Mesenchymal stem cell (in vitro differentiated cells and primary cell): ENCODE data around the gene EPHX1.
"Not testable (repeated sequence)": the region's sequence is repeated elsewhere in the genome, so short reads cannot be mapped to it uniquely, and the experiment has no call there.

Experiments
- DNase-seq: peaks from one replicate; pipeline ENCODE4 v3.0.0-alpha.2; 2013
- H2AFZ ChIP-seq: one replicate; pipeline ENCODE4 v1.6.1; 2013; ENCODE audit warnings: low read depth, mild to moderate bottlenecking, control low read depth, inconsistent platforms, low read length, moderate library complexity
- H2AK5ac ChIP-seq: 2 replicates; pipeline ENCODE4 v1.6.1; 2013; ENCODE audit warnings: low read length, moderate library complexity, mild to moderate bottlenecking, inconsistent platforms; ENCODE audit not compliant: severe bottlenecking
- H2BK120ac ChIP-seq: one replicate; pipeline ENCODE4 v1.6.1; 2013; ENCODE audit warnings: low read depth, mild to moderate bottlenecking, inconsistent platforms, low read length, moderate library complexity
- H2BK12ac ChIP-seq, 2 experiments: one replicate each; pipeline ENCODE4 v1.6.1; 2013; ENCODE audit warnings: inconsistent platforms in 2 of 2, low read length in 2 of 2, mild to moderate bottlenecking in 2 of 2, moderate library complexity in 2 of 2, control low read depth in 1 of 2
- H2BK15ac ChIP-seq: one replicate; pipeline ENCODE4 v1.6.1; 2013; ENCODE audit warnings: mild to moderate bottlenecking, low read depth, inconsistent platforms; ENCODE audit not compliant: poor library complexity, severe bottlenecking
- H2BK5ac ChIP-seq: 2 replicates; pipeline ENCODE4 v1.6.1; 2013; ENCODE audit warnings: low read depth, mild to moderate bottlenecking, low read length, control low read depth, inconsistent platforms; ENCODE audit not compliant: poor library complexity, severe bottlenecking
- H3K14ac ChIP-seq, 2 experiments: one replicate each; pipeline ENCODE4 v1.6.1; 2013; ENCODE audit warnings: inconsistent platforms in 2 of 2, low read length in 2 of 2, control low read depth in 1 of 2, mild to moderate bottlenecking in 1 of 2, moderate library complexity in 1 of 2
- H3K18ac ChIP-seq, 2 experiments: one replicate each; pipeline ENCODE4 v1.6.1; 2013; ENCODE audit warnings: inconsistent platforms in 2 of 2, low read length in 2 of 2, control low read depth in 1 of 2, low read depth in 1 of 2, mild to moderate bottlenecking in 1 of 2
- H3K23ac ChIP-seq, 2 experiments: one replicate each; pipeline ENCODE4 v1.6.1; 2013; ENCODE audit warnings: inconsistent platforms in 2 of 2, low read length in 2 of 2, mild to moderate bottlenecking in 2 of 2, moderate library complexity in 2 of 2, control low read depth in 1 of 2
- H3K27ac ChIP-seq: 2 replicates; pipeline ENCODE4 v1.5.1; 2013; ENCODE audit warnings: mild to moderate bottlenecking, moderate library complexity, low read length, control low read depth, inconsistent platforms; ENCODE audit not compliant: poor library complexity, severe bottlenecking
- H3K27me3 ChIP-seq, 2 experiments: 2 replicates each; pipeline versions ENCODE4 v1.6.1 to v1.7.0; 2013; ENCODE audit warnings: low read length in 2 of 2, mild to moderate bottlenecking in 2 of 2, moderate library complexity in 2 of 2, control low read depth in 1 of 2, inconsistent platforms in 1 of 2; ENCODE audit not compliant: control insufficient read depth in 1 of 2, insufficient read depth in 1 of 2
- H3K36me3 ChIP-seq, 2 experiments: 2 replicates each; pipeline versions ENCODE4 v1.6.1 to v1.7.0; 2013; ENCODE audit warnings: low read length in 2 of 2, control low read depth in 1 of 2, inconsistent platforms in 1 of 2, low read depth in 1 of 2, mild to moderate bottlenecking in 1 of 2; ENCODE audit not compliant: insufficient read depth in 2 of 2, control insufficient read depth in 1 of 2
- H3K4ac ChIP-seq, 2 experiments: one replicate each; pipeline ENCODE4 v1.6.1; 2013; ENCODE audit warnings: inconsistent platforms in 2 of 2, low read length in 2 of 2, mild to moderate bottlenecking in 2 of 2, moderate library complexity in 2 of 2, control low read depth in 1 of 2, low read depth in 1 of 2
- H3K4me1 ChIP-seq: 2 replicates; pipeline ENCODE4 v1.6.1; 2013; ENCODE audit warnings: low read depth, low read length, control low read depth; ENCODE audit not compliant: control insufficient read depth, insufficient read depth
- H3K4me2 ChIP-seq: 2 replicates; pipeline ENCODE4 v1.6.1; 2013; ENCODE audit warnings: low read length, mild to moderate bottlenecking, inconsistent platforms; ENCODE audit not compliant: poor library complexity, severe bottlenecking
- H3K4me3 ChIP-seq, 2 experiments: 2 replicates each; pipeline versions ENCODE4 v1.5.1 to v1.7.0; 2013; ENCODE audit warnings: low read length in 2 of 2, mild to moderate bottlenecking in 2 of 2, control low read depth in 1 of 2, low read depth in 1 of 2; ENCODE audit not compliant: insufficient read depth in 1 of 2
- H3K79me1 ChIP-seq: replicated peaks from 2 replicates; pipeline ENCODE4 v1.6.1; 2013; ENCODE audit warnings: mild to moderate bottlenecking, control low read depth, low read length, inconsistent platforms; ENCODE audit not compliant: poor library complexity, severe bottlenecking
- H3K9ac ChIP-seq: 2 replicates; pipeline ENCODE4 v1.7.0; 2013; ENCODE audit warnings: mild to moderate bottlenecking, low read length, moderate library complexity
- H3K9me3 ChIP-seq: 2 replicates; pipeline ENCODE4 v1.7.0; 2013; ENCODE audit warnings: mild to moderate bottlenecking, low read length; ENCODE audit not compliant: control insufficient read depth
- H4K8ac ChIP-seq: one replicate; pipeline ENCODE4 v1.6.1; 2013; ENCODE audit warnings: inconsistent platforms, mild to moderate bottlenecking, low read length, moderate library complexity
- H4K91ac ChIP-seq: one replicate; pipeline ENCODE4 v1.6.1; 2013; ENCODE audit warnings: mild to moderate bottlenecking, low read length, inconsistent platforms
- WGBS: methylation state at CpG from one replicate; pipeline ENCODE4 v1.1.7; 2013; ENCODE audit warnings: mixed read lengths; 5-methylcytosine and 5-hydroxymethylcytosine counted together

EPHX1 gene

GRCh38 chr1:225810579-225811538, 935 bp downstream of the EPHX1 start:
- DNase-seq = peak; percentile 42
- Histone ChIP-seq H3K4me3 (peak overlapping the region; percentile 81 to 90), H3K18ac (peak overlapping the region; percentile 69 to 92), H3K79me1 (peaks cover 19% of the 10 kb centered on the region), H3K4me2 (peak overlapping the region; percentile 77), H3K4ac (peak overlapping the region in 1 of 2 experiments; percentile 24), H2AFZ (peak overlapping the region; percentile 5), H2AK5ac (peak overlapping the region; percentile 20), H2BK120ac (peak overlapping the region; percentile 50), H3K9ac (peak overlapping the region; percentile 90), H3K4me1 (peaks cover 21% of the 10 kb centered on the region)
- H2BK15ac ChIP-seq, H3K9me3 ChIP-seq, H3K27ac ChIP-seq, H2BK5ac ChIP-seq, H3K27me3 ChIP-seq, H3K23ac ChIP-seq, H4K91ac ChIP-seq, H3K14ac ChIP-seq, H2BK12ac ChIP-seq, H3K36me3 ChIP-seq, H4K8ac ChIP-seq: not testable (repeated sequence)
- 11% methylated on average over 24 of the region's 29 CpGs for WGBS

- Histone ChIP-seq H3K79me1 (peaks cover 21% of the 10 kb centered on the region), H2AK5ac (peak overlapping the region; percentile 40), H4K91ac (no peak overlapping the region), H2AFZ (no peak overlapping the region), H3K18ac (peak overlapping the region in 1 of 2 experiments; percentile 72), H3K4me2 (peak overlapping the region; percentile 77), H2BK12ac (peak overlapping the region in 1 of 2 experiments; percentile 26), H3K23ac (no peak overlapping the region), H3K4ac (no peak overlapping the region), H2BK120ac (peak overlapping the region; percentile 50), H3K4me3 (peak overlapping the region in 1 of 2 experiments; percentile 90), H3K14ac (no peak overlapping the region), H2BK15ac (no peak overlapping the region), H2BK5ac (no peak overlapping the region), H3K36me3 (peaks cover 4 to 9% of the 10 kb centered on the region in 2 experiments), H3K4me1 (peaks cover 24% of the 10 kb centered on the region), H4K8ac (no peak overlapping the region), H3K27me3 (no peaks in the 10 kb centered on the region), H3K9ac (peak overlapping the region; percentile 90), H3K27ac (no peak overlapping the region), H3K9me3 (no peaks in the 10 kb centered on the region)
- peak; percentile 37 for DNase-seq
- WGBS = 65% methylated on average over 8 of the region's 10 CpGs
Observed at GRCh38 chr1:225811622-225812487, 1.9 kb downstream of the EPHX1 start.

- Histone ChIP-seq H3K27ac (no peak overlapping the region), H2BK5ac (no peak overlapping the region), H3K9ac (peak overlapping the region; percentile 90), H3K79me1 (peaks cover 26% of the 10 kb centered on the region), H2AK5ac (no peak overlapping the region), H3K4ac (peak overlapping the region; percentile 10 to 53), H3K14ac (no peak overlapping the region), H3K4me1 (peaks cover 32% of the 10 kb centered on the region), H3K9me3 (no peaks in the 10 kb centered on the region), H3K27me3 (no peaks in the 10 kb centered on the region), H3K4me2 (no peak overlapping the region), H3K18ac (peak overlapping the region in 1 of 2 experiments; percentile 76), H2BK15ac (no peak overlapping the region), H2AFZ (no peak overlapping the region), H2BK12ac (peak overlapping the region in 1 of 2 experiments; percentile 21), H4K8ac (peak overlapping the region; percentile 5), H3K36me3 (peaks cover 4 to 9% of the 10 kb centered on the region in 2 experiments), H3K4me3 (peak overlapping the region in 1 of 2 experiments; percentile 90), H3K23ac (no peak overlapping the region), H4K91ac (peak overlapping the region; percentile 21), H2BK120ac (no peak overlapping the region)
- DNase-seq = no peak
- 88% methylated on average over 5 of the region's 8 CpGs for WGBS
Observed at GRCh38 chr1:225812488-225813213, 2.7 kb downstream of the EPHX1 start.
